NOMO-1 treated with dmso at 0.1 percent for 144 hours (cell line): ENCODE measurements around the gene HLA-F.

Source experiments
- DNase-seq: peaks from one replicate; lab custom pipeline; 2025; ENCODE audit not compliant: unreplicated experiment; lab: John Stamatoyannopoulos, UW

HLA-F gene

GRCh38 chr6:29759457-29759856 lies 36.2 kb downstream of the HLA-F start:
- no peak for DNase-seq

DNA sequence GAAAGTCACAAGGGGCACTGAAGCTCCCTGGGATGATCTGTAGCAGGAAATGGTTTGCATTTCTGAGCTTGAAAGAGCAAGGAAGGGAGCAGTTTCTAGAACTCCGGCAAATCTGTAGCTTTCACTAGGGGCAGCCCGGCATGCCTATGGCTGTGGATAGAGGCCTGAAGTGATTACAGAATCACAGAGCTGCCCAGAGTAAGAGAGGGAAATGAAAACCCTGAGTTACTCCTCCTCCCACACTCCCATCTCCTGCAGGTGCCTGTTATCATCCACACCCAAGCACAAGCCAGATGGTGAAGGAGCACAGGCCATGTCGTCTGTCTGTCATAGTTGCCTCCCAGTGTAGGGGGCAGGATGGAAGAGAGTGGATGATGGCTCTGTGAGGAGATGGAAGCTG lies 37.1 kb downstream of the HLA-F start:
- no peak for DNase-seq

- no peak for DNase-seq
Observed at GRCh38 chr6:29762051-29762450, 38.8 kb downstream of the HLA-F start.

GRCh38 chr6:29762781-29763214 lies 39.6 kb downstream of the HLA-F start:
- DNase-seq, result no peak

DNA sequence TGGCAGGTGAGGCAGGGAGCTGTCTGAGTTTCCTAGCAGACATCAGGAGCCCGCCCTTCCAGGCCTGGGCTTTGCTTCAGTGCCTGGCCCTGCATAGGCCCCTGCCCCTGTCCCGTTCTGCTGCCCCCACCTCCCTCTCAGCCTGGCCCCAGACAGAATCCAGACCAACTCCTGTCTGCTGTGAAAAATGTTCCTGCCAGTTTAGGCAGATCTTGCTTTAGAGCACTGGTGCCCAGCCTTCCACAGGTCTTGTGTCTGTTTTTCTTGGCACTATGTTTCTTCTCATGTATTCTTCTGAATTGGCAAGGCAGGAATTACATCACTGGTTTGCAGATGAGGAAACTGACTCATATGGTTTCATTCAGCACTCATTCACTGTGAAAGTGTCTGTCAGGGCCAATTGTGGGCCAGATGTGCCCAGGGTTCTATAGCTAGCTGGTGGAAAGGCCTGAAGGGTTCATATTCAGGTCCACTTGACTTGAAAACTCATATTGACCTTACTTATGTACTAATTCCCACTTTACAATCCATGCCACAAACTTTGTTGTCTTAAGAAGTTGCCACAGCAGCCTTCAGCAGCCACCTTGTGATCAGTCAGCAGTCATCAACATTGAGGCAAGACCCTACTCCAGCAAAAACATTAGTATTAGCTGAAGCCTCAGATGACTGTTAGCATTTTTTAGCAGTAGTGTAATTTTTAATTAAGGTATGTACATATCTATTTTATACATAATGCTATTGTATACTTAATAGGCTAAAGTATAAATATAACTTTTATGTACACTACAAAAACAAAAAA lies 40.5 kb downstream of the HLA-F start:
- no peak for DNase-seq

- DNase-seq, result no peak
Observed at GRCh38 chr6:29764422-29765196, 41.4 kb downstream of the HLA-F start.

DNA sequence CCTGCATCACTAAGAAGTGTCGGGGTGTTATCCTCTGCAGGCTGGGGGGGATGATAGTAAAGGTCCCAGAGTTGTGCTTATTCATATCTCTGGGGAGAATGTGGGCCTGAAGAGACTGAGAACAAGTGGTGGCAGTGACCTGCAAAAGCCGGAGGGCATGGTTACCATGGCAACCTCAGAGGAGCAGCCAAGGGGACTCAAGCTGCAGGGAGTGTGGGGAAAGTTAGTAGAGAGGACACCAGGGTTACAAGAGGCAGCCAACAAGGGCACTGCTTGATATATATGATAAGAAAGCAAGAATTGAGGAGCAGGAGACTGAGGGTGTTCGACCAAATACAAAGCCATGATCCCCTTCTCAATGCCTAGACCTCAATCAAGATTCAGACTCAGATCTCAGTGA lies 46.1 kb downstream of the HLA-F start:
- DNase-seq, result no peak

DNA sequence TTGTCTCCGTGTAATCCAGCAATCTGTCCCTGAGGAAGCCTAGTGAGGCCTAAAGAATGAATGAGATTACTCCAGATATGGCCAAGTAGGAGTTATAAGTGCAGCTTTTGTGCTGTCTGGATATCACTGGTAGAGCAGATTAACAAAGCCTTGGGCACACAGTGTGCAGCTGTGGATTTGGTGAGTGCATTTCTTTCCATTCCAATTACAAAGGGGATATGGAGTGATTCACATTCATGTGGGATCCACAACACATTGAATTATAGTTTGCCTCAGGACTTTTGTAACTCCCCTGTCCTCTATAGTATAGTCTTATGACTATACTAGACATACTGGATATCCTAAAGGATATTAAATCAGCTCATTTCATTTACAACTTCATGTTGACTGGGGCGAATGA lies 47.1 kb downstream of the HLA-F start:
- DNase-seq, result no peak

- DNase-seq, result no peak
Observed at GRCh38 chr6:29776684-29777083, 53.5 kb downstream of the HLA-F start.
